GM12878 (cell line): Measurements from ENCODE around the gene KLKB1.
"Not testable (repeated sequence)": the region's sequence is repeated elsewhere in the genome, so short reads cannot be mapped to it uniquely, and the experiment has no call there.

Experiments
- CHD4 ChIP-seq: fragments of 200-600 bp; sonication (generic); IDR thresholded peaks from 2 replicates; pipeline ENCODE4 v1.6.1; 2016; ENCODE audit warnings: mild to moderate bottlenecking
- MYC ChIP-seq: IDR thresholded peaks from 2 replicates; pipeline ENCODE4 v1.6.1; 2011; ENCODE audit warnings: mild to moderate bottlenecking, low read length, moderate library complexity, inconsistent platforms; ENCODE audit not compliant: insufficient read depth, insufficient replicate concordance, insufficient read length, severe bottlenecking
- POLR2A ChIP-seq: IDR thresholded peaks from 2 replicates; pipeline ENCODE4 v1.6.1; 2011; ENCODE audit warnings: low read depth, mild to moderate bottlenecking, low read length
- POLR2AphosphoS5 ChIP-seq: IDR thresholded peaks from 2 replicates; pipeline ENCODE4 v1.6.1; 2011; ENCODE audit warnings: mild to moderate bottlenecking, low read length, inconsistent platforms
- STAT3 ChIP-seq: IDR thresholded peaks from 2 replicates; pipeline ENCODE4 v1.6.1; 2011; ENCODE audit warnings: low read depth, low read length, improper control_type of control experiment
- TF ChIP-seq, protein P1 (sequence below): IDR thresholded peaks from 2 replicates; pipeline ENCODE4 v1.6.1; 2012; ENCODE audit warnings: low read length, inconsistent platforms
- TF ChIP-seq, protein P2 (sequence below), 3 experiments: IDR thresholded peaks in 2 of 3; conservative IDR thresholded peaks in 1 of 3; 2 replicates each; pipeline ENCODE4 v1.5.1; 2011; ENCODE audit warnings: low read depth in 3 of 3, low read length in 3 of 3, mild to moderate bottlenecking in 3 of 3, control low read depth in 2 of 3, moderate library complexity in 2 of 3, inconsistent platforms in 1 of 3, mixed read lengths in 1 of 3; ENCODE audit not compliant: control insufficient read depth in 2 of 3, insufficient read depth in 1 of 3; ENCODE audit errors: extremely low read depth in 1 of 3
- TF ChIP-seq, protein P3 (sequence below): IDR thresholded peaks from 2 replicates; pipeline ENCODE4 v1.6.1; 2012; ENCODE audit warnings: low read depth, low read length, improper control_type of control experiment

DNA sequence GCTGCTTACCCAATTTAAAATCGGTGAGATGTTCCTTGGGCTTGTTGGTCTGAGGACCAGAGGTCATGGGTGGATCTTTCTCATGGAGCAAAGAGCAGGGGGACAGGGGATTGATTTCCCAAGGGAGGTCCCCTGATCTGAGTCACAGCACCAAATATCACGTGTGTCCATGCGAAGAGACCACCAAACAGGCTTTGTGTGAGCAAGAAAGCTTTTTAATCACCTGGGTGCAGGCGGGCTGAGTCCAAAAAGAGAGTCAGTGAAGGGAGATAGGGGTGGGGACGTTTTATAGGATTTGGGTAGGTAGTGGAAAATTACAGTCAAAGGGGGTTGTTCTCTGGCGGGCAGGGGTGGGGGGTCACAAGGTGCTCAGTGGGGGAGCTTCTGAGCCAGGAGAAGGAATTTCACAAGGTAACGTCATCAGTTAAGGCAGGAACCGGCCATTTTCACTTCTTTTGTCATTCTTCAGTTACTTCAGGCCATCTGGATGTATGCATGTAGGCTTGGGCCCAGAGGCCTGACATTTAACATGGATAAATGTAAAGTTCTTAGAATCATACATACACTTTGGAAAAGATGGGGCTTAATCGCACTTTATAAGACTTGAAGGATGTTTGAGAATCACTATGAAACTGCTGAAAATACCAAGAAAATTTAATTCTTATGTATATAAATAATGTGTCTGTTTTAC lies 19.9 kb downstream of the KLKB1 start:
- not testable (repeated sequence) for TF ChIP-seq POLR2A, POLR2AphosphoS5, CHD4, STAT3, MYC
- TF ChIP-seq, protein P1, sequence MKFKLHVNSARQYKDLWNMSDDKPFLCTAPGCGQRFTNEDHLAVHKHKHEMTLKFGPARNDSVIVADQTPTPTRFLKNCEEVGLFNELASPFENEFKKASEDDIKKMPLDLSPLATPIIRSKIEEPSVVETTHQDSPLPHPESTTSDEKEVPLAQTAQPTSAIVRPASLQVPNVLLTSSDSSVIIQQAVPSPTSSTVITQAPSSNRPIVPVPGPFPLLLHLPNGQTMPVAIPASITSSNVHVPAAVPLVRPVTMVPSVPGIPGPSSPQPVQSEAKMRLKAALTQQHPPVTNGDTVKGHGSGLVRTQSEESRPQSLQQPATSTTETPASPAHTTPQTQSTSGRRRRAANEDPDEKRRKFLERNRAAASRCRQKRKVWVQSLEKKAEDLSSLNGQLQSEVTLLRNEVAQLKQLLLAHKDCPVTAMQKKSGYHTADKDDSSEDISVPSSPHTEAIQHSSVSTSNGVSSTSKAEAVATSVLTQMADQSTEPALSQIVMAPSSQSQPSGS = not testable (repeated sequence)
- TF ChIP-seq, protein P2, sequence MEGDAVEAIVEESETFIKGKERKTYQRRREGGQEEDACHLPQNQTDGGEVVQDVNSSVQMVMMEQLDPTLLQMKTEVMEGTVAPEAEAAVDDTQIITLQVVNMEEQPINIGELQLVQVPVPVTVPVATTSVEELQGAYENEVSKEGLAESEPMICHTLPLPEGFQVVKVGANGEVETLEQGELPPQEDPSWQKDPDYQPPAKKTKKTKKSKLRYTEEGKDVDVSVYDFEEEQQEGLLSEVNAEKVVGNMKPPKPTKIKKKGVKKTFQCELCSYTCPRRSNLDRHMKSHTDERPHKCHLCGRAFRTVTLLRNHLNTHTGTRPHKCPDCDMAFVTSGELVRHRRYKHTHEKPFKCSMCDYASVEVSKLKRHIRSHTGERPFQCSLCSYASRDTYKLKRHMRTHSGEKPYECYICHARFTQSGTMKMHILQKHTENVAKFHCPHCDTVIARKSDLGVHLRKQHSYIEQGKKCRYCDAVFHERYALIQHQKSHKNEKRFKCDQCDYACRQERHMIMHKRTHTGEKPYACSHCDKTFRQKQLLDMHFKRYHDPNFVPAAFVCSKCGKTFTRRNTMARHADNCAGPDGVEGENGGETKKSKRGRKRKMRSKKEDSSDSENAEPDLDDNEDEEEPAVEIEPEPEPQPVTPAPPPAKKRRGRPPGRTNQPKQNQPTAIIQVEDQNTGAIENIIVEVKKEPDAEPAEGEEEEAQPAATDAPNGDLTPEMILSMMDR (IDR thresholded peaks at IDR 0.05 in 2 of 3, conservative IDR thresholded peaks at IDR 0.05 in 1 of 3; ENCODE audit: control insufficient read depth in 2 of 3, extremely low read depth in 1 of 3, insufficient read depth in 1 of 3, low read depth in 3 of 3, low read length in 3 of 3) = not testable (repeated sequence)
- TF ChIP-seq, protein P3, sequence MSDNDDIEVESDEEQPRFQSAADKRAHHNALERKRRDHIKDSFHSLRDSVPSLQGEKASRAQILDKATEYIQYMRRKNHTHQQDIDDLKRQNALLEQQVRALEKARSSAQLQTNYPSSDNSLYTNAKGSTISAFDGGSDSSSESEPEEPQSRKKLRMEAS = not testable (repeated sequence)
